NCI-H2081 treated with DMSO at 0.1 percent for 48 hours (cell line): ENCODE data around the gene NPIPA1.
"Not testable (repeated sequence)": the region's sequence is repeated elsewhere in the genome, so short reads cannot be mapped to it uniquely, and the experiment has no call there.

Source experiments
- DNase-seq: peaks from one replicate; lab custom pipeline; 2025; lab: John Stamatoyannopoulos, UW

NPIPA1 gene

GRCh38 chr16:14937143-14937542, at the start of gene NPIPA1:
NPIPA1 (plus strand) TSS chr16:14937443; CDS start chr16:14937443, 0 bp downstream.
- not testable (repeated sequence) for DNase-seq

- DNase-seq, result not testable (repeated sequence)
Measured at GRCh38 chr16:14892111-14892510, 45.1 kb upstream of the NPIPA1 start.

- not testable (repeated sequence) for DNase-seq
Measured at GRCh38 chr16:14895382-14895781, 41.9 kb upstream of the NPIPA1 start.

- not testable (repeated sequence) for DNase-seq
Measured at GRCh38 chr16:14896023-14896422, 41.2 kb upstream of the NPIPA1 start.

- DNase-seq, result not testable (repeated sequence)
Measured at GRCh38 chr16:14897006-14897664, 40.1 kb upstream of the NPIPA1 start.

- not testable (repeated sequence) for DNase-seq
Measured at GRCh38 chr16:14898162-14898561, 39.1 kb upstream of the NPIPA1 start.

GRCh38 chr16:14903191-14903957, 33.9 kb upstream of the NPIPA1 start:
- DNase-seq, result not testable (repeated sequence)

- not testable (repeated sequence) for DNase-seq
Measured at GRCh38 chr16:14909744-14910143, 27.5 kb upstream of the NPIPA1 start.

- DNase-seq, result not testable (repeated sequence)
Measured at GRCh38 chr16:14910833-14911629, 26.2 kb upstream of the NPIPA1 start.

GRCh38 chr16:14911954-14912353, 25.3 kb upstream of the NPIPA1 start:
- not testable (repeated sequence) for DNase-seq

- DNase-seq, result not testable (repeated sequence)
Measured at GRCh38 chr16:14912588-14912987, 24.7 kb upstream of the NPIPA1 start.

GRCh38 chr16:14918504-14918903, 18.7 kb upstream of the NPIPA1 start:
- not testable (repeated sequence) for DNase-seq

- not testable (repeated sequence) for DNase-seq
Measured at GRCh38 chr16:14919837-14920600, 17.2 kb upstream of the NPIPA1 start.

- DNase-seq, result not testable (repeated sequence)
Measured at GRCh38 chr16:14922285-14922684, 15.0 kb upstream of the NPIPA1 start.

GRCh38 chr16:14922968-14923367, 14.3 kb upstream of the NPIPA1 start:
- DNase-seq, result not testable (repeated sequence)

- not testable (repeated sequence) for DNase-seq
Measured at GRCh38 chr16:14923394-14924088, 13.7 kb upstream of the NPIPA1 start.

- not testable (repeated sequence) for DNase-seq
Measured at GRCh38 chr16:14924359-14924758, 12.9 kb upstream of the NPIPA1 start.

- not testable (repeated sequence) for DNase-seq
Measured at GRCh38 chr16:14924982-14925381, 12.3 kb upstream of the NPIPA1 start.

- not testable (repeated sequence) for DNase-seq
Measured at GRCh38 chr16:14928064-14928714, 9.1 kb upstream of the NPIPA1 start.

GRCh38 chr16:14929176-14929575, 8.1 kb upstream of the NPIPA1 start:
- DNase-seq, result not testable (repeated sequence)
